PC-9 (cell line): ENCODE measurements around the gene BMP8A.
"Not testable (repeated sequence)": the region's sequence is repeated elsewhere in the genome, so short reads cannot be mapped to it uniquely, and the experiment has no call there.

ENCODE experiments used
- CTCF ChIP-seq: fragments of 200-600 bp; sonication (generic); conservative IDR thresholded peaks from 2 replicates; pipeline ENCODE4 v1.6.1; 2017; ENCODE audit warnings: mixed run types, antibody characterized with exemption, mild to moderate bottlenecking, moderate library complexity
- EZH2 ChIP-seq: fragments of 200-600 bp; sonication (generic); IDR thresholded peaks from 2 replicates; pipeline ENCODE4 v1.8.0; 2017; ENCODE audit warnings: antibody characterized with exemption, low read depth

GRCh38 chr1:39475551-39475950 is 15.9 kb upstream of the BMP8A start:
- not testable (repeated sequence) for TF ChIP-seq EZH2, CTCF
